ENCODE data around the gene COBL. TPM values are rescaled to one million over a fixed set of nuclear protein-coding genes. Genes with fewer than 3 reads are reported as not detected.

COBL gene
- total RNA-seq, 2 donors from 2014 or later = 36.5 to 46.6 TPM

DNA sequence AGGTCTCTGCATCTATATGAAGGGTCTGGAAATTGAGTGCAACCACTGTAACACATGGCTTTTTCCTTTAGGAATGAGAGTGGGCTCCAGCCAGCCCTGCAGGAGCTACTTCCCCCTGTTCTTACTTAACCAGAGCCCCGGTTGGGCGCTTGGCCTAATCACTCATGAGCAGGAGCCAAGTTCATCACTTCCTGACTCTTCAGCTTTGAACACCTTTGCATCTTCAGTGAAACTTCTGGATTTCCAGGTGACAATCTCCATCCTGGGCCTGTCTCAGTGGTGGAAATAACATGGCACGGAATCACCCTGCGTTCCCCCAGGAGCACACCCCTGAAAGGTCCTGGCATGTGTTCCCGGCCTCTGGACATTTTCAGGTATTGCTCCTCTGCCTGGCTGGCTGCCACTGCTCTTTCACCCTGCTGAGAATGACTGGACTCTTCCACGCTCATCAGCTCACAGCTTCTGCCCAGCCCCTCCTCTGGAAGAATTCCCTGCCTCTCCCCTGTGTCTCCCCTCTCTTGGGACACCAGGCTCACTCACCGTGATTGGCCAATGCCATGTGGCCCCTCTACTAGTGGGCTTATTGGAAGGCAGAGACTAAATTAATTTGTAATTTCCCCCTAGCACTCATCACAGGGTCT lies 304.8 kb downstream of the COBL start:
- no peaks in the 10 kb centered on the region for H3K9me3 ChIP-seq
- TF ChIP-seq POLR2AphosphoS5 (IDR thresholded peaks at IDR 0.05) = no peak
- intact Hi-C loops (cut with DNase I) = no loop called here
- WGBS = 85% methylated on average over 7 of the region's 7 CpGs
- DNase-seq (ENCODE audit: low spot score) = no peak
- no peaks in the 10 kb centered on the region for H3K27me3 ChIP-seq (replicated peaks; ENCODE audit: insufficient read depth)
- H3K4me3 ChIP-seq = no peak overlapping the region
- no peaks in the 10 kb centered on the region for H3K36me3 ChIP-seq
- H3K4me1 ChIP-seq (replicated peaks) = no peaks in the 10 kb centered on the region
- no peak overlapping the region for H3K27ac ChIP-seq

- H3K27me3 ChIP-seq (replicated peaks; ENCODE audit: insufficient read depth) = no peaks in the 10 kb centered on the region
- H3K4me1 ChIP-seq (replicated peaks) = no peaks in the 10 kb centered on the region
- H3K36me3 ChIP-seq = no peaks in the 10 kb centered on the region
- H3K4me3 ChIP-seq = no peak overlapping the region
- intact Hi-C loops (cut with DNase I) = no loop called here
- TF ChIP-seq POLR2A (IDR thresholded peaks at IDR 0.05) = no peak
- no peak overlapping the region for H3K27ac ChIP-seq
- no peaks in the 10 kb centered on the region for H3K9me3 ChIP-seq
- 93% methylated on average over 7 of the region's 7 CpGs for WGBS
- no peak for DNase-seq (ENCODE audit: low spot score)
These were observed 306.1 kb downstream of the COBL start for GRCh38 chr7:51010534-51010933.

- TF ChIP-seq POLR2AphosphoS5 (IDR thresholded peaks at IDR 0.05) (no peak), POLR2A (IDR thresholded peaks at IDR 0.05) (no peak)
- TF ChIP-seq, protein P1, sequence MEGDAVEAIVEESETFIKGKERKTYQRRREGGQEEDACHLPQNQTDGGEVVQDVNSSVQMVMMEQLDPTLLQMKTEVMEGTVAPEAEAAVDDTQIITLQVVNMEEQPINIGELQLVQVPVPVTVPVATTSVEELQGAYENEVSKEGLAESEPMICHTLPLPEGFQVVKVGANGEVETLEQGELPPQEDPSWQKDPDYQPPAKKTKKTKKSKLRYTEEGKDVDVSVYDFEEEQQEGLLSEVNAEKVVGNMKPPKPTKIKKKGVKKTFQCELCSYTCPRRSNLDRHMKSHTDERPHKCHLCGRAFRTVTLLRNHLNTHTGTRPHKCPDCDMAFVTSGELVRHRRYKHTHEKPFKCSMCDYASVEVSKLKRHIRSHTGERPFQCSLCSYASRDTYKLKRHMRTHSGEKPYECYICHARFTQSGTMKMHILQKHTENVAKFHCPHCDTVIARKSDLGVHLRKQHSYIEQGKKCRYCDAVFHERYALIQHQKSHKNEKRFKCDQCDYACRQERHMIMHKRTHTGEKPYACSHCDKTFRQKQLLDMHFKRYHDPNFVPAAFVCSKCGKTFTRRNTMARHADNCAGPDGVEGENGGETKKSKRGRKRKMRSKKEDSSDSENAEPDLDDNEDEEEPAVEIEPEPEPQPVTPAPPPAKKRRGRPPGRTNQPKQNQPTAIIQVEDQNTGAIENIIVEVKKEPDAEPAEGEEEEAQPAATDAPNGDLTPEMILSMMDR (IDR thresholded peaks at IDR 0.05) = no peak
- no peak overlapping the region for H3K27ac ChIP-seq
- H3K9me3 ChIP-seq = no peaks in the 10 kb centered on the region
- H3K4me1 ChIP-seq (replicated peaks) = no peaks in the 10 kb centered on the region
- H3K36me3 ChIP-seq = no peaks in the 10 kb centered on the region
- H3K27me3 ChIP-seq (replicated peaks; ENCODE audit: insufficient read depth) = no peaks in the 10 kb centered on the region
- intact Hi-C loops (cut with DNase I) = no loop called here
- H3K4me3 ChIP-seq = no peak overlapping the region
- DNase-seq (ENCODE audit: low spot score) = no peak
- 81% methylated on average over 17 of the region's 17 CpGs for WGBS
These were observed 306.7 kb downstream of the COBL start for GRCh38 chr7:51009716-51010496.

DNA sequence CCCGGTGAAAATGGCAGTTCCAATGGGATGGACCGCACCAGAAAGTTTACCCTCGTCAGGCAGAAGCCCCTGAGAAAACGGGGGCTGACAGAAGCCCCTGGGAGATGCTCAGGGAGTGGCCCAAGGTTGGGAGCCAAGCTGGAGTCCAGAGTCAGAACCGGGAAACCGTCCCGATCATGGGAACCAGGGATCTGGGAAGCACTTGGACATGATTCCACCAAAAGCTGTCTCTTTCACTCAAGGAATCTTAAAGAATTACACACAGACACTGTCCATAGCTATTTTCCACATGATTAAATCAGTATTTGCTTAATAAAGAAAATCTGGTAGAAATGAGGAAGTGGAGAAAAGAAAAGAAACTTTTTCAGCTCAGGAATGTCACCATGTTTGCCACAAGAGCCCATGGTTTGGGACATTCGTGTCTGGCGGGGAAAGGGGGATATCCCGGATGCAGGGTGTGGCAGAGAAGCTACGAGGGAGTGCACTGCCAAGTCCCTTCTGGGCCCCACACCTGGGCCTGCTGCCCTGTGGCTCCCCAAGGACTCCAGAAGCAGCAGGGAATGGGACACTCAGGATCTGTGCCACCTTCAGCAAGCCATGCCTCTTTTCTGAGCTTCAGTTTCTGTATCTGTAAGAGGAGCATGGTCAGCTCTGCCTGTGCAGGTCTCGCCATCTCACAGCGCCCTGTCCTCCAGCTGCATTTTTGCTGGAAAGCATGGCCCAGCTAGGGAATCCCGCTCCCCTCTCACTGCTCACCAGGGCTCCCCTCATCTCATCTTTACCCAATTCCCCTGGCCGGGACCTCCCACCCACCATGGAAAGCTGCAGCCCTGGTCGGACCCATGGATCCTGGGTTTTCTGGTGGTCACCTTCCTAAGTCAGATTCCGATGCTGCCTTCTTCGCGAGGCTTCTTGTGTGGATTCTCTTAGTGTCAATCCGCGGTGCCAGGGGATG lies 308.8 kb downstream of the COBL start:
- TF ChIP-seq POLR2A (IDR thresholded peaks at IDR 0.05) (no peak), POLR2AphosphoS5 (IDR thresholded peaks at IDR 0.05) (no peak)
- TF ChIP-seq, protein P1 (IDR thresholded peaks at IDR 0.05) = no peak
- DNase-seq (ENCODE audit: low spot score) = peak; percentile 1
- Histone ChIP-seq H3K4me1 (replicated peaks) (no peaks in the 10 kb centered on the region), H3K27me3 (replicated peaks; ENCODE audit: insufficient read depth) (no peaks in the 10 kb centered on the region), H3K9me3 (no peaks in the 10 kb centered on the region), H3K36me3 (no peaks in the 10 kb centered on the region), H3K27ac (no peak overlapping the region), H3K4me3 (no peak overlapping the region)
- intact Hi-C loops (cut with DNase I) = no loop called here
- 89% methylated on average over 21 of the region's 21 CpGs for WGBS

DNA sequence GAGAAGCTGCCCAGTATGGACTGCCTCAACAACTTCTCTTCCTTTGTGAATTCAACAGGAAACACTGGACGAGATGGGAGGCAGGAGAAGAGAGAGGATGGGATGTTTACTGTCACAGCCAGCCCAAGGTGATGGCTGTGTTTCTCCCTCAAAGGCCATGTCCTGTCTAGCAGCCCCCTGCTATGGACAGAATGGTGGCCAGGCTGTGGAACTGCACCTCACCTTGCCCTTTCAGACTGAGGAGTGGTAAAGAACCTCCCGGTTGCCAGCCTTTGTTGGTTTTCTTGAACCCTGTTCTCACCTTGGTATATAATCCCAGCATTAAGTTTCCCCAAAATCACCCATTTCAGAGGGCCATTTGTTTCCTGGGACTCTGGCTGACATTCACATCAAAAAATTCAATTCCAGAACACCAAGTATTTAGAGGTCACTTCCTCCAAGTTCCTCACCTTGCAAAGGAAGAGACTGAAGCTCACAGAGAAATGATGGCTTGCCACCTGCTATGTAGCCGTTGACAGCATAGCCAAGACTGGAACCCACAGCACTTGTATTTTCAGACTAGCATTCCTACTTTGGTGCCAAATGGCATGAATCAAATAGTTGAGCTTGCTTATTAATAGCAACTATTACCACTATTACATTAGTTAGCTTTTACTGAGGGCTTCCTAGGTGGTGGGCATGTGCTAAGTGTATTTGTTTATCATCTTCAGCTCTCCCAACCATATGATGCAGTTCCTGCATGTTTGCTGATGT lies 309.9 kb downstream of the COBL start:
- intact Hi-C loops (cut with DNase I) = no loop called here
- TF ChIP-seq POLR2AphosphoS5 (IDR thresholded peaks at IDR 0.05) = no peak
- TF ChIP-seq, protein P1 (IDR thresholded peaks at IDR 0.05) = no peak
- no peak for TF ChIP-seq POLR2A (IDR thresholded peaks at IDR 0.05)
- Histone ChIP-seq H3K27ac (no peak overlapping the region), H3K36me3 (no peaks in the 10 kb centered on the region), H3K4me1 (replicated peaks) (no peaks in the 10 kb centered on the region), H3K4me3 (no peak overlapping the region), H3K27me3 (replicated peaks; ENCODE audit: insufficient read depth) (no peaks in the 10 kb centered on the region), H3K9me3 (no peaks in the 10 kb centered on the region)
- WGBS = 84% methylated on average over 3 of the region's 3 CpGs
- DNase-seq (ENCODE audit: low spot score) = peak; percentile 1

Data from prostate gland (tissue), 2 donors.